ENCODE measurements around the gene CCDC174. TPM values are rescaled to one million over a fixed set of nuclear protein-coding genes. Genes with fewer than 3 reads are reported as not detected.
"Not testable (repeated sequence)": the region's sequence is repeated elsewhere in the genome, so short reads cannot be mapped to it uniquely, and the experiment has no call there.

Gene CCDC174
- total RNA-seq, 3 donors from 2014 or later: 18.4 to 34.8 (median 30.8) TPM

DNA sequence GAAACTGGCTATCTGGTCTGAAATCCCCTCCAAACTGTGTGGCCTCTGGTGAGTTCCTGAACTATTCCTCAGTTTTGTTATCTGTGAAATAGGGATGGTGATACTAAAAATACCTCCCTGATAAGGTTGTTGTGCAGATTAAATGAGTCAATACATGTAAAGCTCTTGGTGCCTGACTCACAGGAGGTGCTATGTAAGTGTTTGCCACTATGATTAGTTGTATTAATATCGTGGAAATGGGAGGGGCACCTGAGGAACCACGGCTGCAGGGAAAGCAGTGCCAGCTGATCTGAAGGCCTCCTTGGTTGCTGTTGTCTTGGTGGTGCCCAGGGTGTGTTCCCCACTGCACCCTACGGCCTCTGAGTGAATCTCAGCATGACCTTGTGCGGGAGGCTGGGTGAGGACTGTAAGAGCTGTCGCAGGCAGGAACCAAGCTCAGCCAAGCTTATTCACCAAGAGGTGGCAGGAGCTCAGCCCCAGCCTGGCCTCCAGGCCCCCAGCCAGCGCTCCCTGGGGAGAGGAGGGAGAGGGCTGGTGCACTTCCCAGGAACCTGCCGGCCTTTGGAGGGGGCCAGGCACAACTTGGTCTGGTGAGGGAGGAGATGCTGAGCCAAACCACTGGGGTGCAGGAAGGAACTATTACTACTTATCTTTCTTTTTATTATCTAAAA, 44.8 kb upstream of the CCDC174 start:
- Histone ChIP-seq H3K27me3 (peaks cover 4 to 31% of the 10 kb centered on the region in 2 donors), H3K36me3 (no peaks in the 10 kb centered on the region), H3K9me3 (no peaks in the 10 kb centered on the region), H3K27ac (no peak overlapping the region), H3K4me3 (no peak overlapping the region), H3K4me1 (no peaks in the 10 kb centered on the region)
- DNase-seq (ENCODE audit: low spot score in 2 of 2): no peak
- TF ChIP-seq POLR2AphosphoS5 (IDR thresholded peaks at IDR 0.05) (no peak), POLR2A (IDR thresholded peaks at IDR 0.05) (no peak)
- TF ChIP-seq, protein P1, sequence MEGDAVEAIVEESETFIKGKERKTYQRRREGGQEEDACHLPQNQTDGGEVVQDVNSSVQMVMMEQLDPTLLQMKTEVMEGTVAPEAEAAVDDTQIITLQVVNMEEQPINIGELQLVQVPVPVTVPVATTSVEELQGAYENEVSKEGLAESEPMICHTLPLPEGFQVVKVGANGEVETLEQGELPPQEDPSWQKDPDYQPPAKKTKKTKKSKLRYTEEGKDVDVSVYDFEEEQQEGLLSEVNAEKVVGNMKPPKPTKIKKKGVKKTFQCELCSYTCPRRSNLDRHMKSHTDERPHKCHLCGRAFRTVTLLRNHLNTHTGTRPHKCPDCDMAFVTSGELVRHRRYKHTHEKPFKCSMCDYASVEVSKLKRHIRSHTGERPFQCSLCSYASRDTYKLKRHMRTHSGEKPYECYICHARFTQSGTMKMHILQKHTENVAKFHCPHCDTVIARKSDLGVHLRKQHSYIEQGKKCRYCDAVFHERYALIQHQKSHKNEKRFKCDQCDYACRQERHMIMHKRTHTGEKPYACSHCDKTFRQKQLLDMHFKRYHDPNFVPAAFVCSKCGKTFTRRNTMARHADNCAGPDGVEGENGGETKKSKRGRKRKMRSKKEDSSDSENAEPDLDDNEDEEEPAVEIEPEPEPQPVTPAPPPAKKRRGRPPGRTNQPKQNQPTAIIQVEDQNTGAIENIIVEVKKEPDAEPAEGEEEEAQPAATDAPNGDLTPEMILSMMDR (IDR thresholded peaks at IDR 0.05): no peak
- intact Hi-C loops (cut with DNase I; ENCODE audit: low total_unique reads): no loop called here

DNA sequence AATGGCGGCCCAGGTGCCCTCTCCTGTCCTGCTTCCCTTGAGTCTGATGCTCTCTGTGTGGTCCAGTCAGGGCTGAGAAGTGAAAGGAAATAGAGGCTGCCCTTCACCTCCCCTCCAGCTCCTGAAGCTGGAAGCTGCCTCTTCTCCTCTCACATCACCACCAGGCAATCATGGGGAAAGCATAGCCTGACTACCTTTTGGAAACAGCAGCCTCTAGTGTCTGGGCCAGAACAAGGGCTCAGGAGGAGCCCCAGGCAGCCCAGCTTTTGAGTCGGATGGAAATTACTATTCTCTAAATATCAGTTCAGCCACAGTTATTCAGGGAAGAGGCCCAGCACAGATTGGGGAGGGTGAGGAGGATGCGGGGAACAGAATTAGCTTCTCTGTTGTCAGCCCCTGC, 43.3 kb upstream of the CCDC174 start:
- H3K4me1 ChIP-seq: no peaks in the 10 kb centered on the region
- peaks cover 0 to 19% of the 10 kb centered on the region in 2 donors for H3K27me3 ChIP-seq
- H3K36me3 ChIP-seq: no peaks in the 10 kb centered on the region
- H3K9me3 ChIP-seq: no peaks in the 10 kb centered on the region
- no peak overlapping the region for H3K4me3 ChIP-seq
- H3K27ac ChIP-seq: no peak overlapping the region
- TF ChIP-seq, protein P1 (IDR thresholded peaks at IDR 0.05): no peak
- TF ChIP-seq POLR2AphosphoS5 (IDR thresholded peaks at IDR 0.05): no peak
- no peak for TF ChIP-seq POLR2A (IDR thresholded peaks at IDR 0.05)
- no peak for DNase-seq (ENCODE audit: low spot score in 2 of 2)
- intact Hi-C loops (cut with DNase I; ENCODE audit: low total_unique reads): no loop called here

DNA sequence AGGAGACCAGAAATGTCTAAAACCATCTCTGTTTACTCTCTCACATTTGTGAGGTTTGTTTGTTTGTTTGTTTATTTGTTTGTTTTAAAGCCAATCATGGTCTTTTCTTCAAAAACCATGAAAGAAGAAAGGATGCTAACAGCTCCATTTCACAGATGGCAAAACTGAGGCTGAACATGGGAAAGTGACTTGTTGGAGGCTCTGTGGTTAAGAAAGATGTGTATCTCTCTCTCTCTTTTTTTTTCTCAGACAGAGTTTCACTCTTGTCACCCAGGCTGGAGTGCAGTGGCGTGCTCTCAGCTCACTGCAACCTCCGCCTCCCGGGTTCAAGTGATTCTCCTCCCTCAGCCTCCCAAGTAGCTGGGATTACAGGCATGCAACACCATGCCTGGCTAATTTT, 42.5 kb upstream of the CCDC174 start:
- DNase-seq (ENCODE audit: low spot score in 2 of 2); H3K4me1 ChIP-seq; H3K36me3 ChIP-seq; H3K4me3 ChIP-seq; intact Hi-C loops (cut with DNase I; ENCODE audit: low total_unique reads); H3K9me3 ChIP-seq; H3K27ac ChIP-seq: not testable (repeated sequence)
- peaks cover 0 to 12% of the 10 kb centered on the region in 2 donors for H3K27me3 ChIP-seq

DNA sequence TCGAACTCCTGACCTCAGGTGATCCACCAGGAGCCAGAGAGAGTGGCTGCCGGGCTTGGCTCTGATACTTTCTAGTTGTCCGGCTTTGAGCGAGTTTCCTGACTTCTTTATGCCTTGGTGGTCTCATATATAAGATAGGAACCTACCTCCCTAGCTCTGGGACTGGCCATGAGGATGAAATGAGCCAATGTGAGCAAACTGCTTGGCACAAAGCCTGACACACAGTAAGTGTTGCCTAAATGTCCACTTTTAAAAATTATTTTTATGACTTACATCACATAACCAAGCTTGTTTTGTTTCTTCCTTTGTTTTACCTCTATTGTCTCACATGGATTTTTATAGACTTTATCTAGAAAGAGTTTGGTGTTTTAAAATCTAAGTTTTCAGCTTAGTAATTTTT, 42.1 kb upstream of the CCDC174 start:
- Histone ChIP-seq H3K27ac (no peak overlapping the region), H3K4me3 (no peak overlapping the region), H3K9me3 (no peaks in the 10 kb centered on the region), H3K36me3 (no peaks in the 10 kb centered on the region), H3K27me3 (peaks cover 0 to 10% of the 10 kb centered on the region in 2 donors), H3K4me1 (no peaks in the 10 kb centered on the region)
- no peak for TF ChIP-seq POLR2AphosphoS5 (IDR thresholded peaks at IDR 0.05)
- TF ChIP-seq, protein P1 (IDR thresholded peaks at IDR 0.05): no peak
- no peak for TF ChIP-seq POLR2A (IDR thresholded peaks at IDR 0.05)
- intact Hi-C loops (cut with DNase I; ENCODE audit: low total_unique reads): no loop called here
- no peak for DNase-seq (ENCODE audit: low spot score in 2 of 2)

DNA sequence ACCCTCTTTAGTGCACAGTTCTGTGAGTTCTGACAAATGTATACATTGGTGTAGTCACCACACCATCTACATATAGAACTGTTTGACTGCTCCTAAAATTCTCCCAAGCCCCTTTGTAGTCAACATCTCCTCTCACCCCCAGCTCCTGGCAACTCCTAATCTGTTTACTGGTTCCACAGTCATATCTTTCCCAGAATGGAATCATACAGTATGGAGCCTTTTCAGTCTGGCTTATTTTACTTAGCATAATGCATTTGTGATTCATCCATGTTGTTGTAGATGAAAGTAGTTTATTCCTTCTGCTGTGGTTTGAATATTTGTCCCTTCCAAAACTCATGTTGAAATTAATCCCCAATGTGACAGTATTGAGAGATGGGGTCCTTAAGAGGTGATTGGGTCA, 41.6 kb upstream of the CCDC174 start:
- no peak for TF ChIP-seq POLR2A (IDR thresholded peaks at IDR 0.05)
- TF ChIP-seq, protein P1 (IDR thresholded peaks at IDR 0.05): no peak
- no peak for TF ChIP-seq POLR2AphosphoS5 (IDR thresholded peaks at IDR 0.05)
- DNase-seq (ENCODE audit: low spot score in 2 of 2): no peak
- Histone ChIP-seq H3K36me3 (no peaks in the 10 kb centered on the region), H3K4me1 (no peaks in the 10 kb centered on the region), H3K27ac (no peak overlapping the region), H3K9me3 (no peaks in the 10 kb centered on the region), H3K27me3 (peaks cover 0 to 10% of the 10 kb centered on the region in 2 donors), H3K4me3 (no peak overlapping the region)
- intact Hi-C loops (cut with DNase I; ENCODE audit: low total_unique reads): no loop called here
